ENCODE measurements around the gene TMEM9. TPM values are rescaled to one million over a fixed set of nuclear protein-coding genes. Genes with fewer than 3 reads are reported as not detected.

Gene TMEM9
- total RNA-seq, 1 experiment from 2014 or later, result 50.2 TPM

- H3K4me1 ChIP-seq (ENCODE audit: control insufficient read depth, insufficient read depth, low read length), result no peaks in the 10 kb centered on the region
- H3K27me3 ChIP-seq (ENCODE audit: control insufficient read depth, insufficient read depth, low read length), result no peaks in the 10 kb centered on the region; the same call in 1 of the 2 replicates
- intact Hi-C loops (cut with micrococcal nuclease; ENCODE audit: unreplicated experiment), result no loop called here
- no peaks in the 10 kb centered on the region for H3K9me3 ChIP-seq (ENCODE audit: control insufficient read depth, insufficient read depth, low read depth, low read length)
- no peak for TF ChIP-seq CTCF (IDR thresholded peaks at IDR 0.05)
- no peak for TF ChIP-seq REST (IDR thresholded peaks at IDR 0.05; ENCODE audit: insufficient read depth in 1 of 2, low read depth in 2 of 2, low read length in 1 of 2)
- TF ChIP-seq TCF7L2 (IDR thresholded peaks at IDR 0.05; ENCODE audit: low read depth, low read length), result no peak
- TF ChIP-seq SIN3A (IDR thresholded peaks at IDR 0.05; ENCODE audit: borderline replicate concordance, insufficient read depth, low read depth, low read length), result no peak
- TF ChIP-seq POLR2AphosphoS5 (IDR thresholded peaks at IDR 0.05; ENCODE audit: low read depth, low read length), result no peak
- POLR2A ChIA-PET, result no interaction called here
- DNase-seq (ENCODE audit: low read depth, low spot score), result no peak
- CTCF ChIA-PET, result no interaction called here
- in situ Hi-C loops (cut with HindIII; ENCODE audit: low pct_unique_long_range_greater_than_20kb, low sequenced_read_pairs), result no loop called here
- H3K36me3 ChIP-seq (ENCODE audit: control insufficient read depth, insufficient read depth, low read length), result no peaks in the 10 kb centered on the region
- BruUV-seq (replicated peaks), result no TSS peak
- H3K27ac ChIP-seq (ENCODE audit: low read length), result no peak overlapping the region
- no peak for ATAC-seq
- H3K4me3 ChIP-seq (ENCODE audit: low read depth in 2 of 2, low read length in 2 of 2), result no peak overlapping the region
Observed at GRCh38 chr1:201096977-201097856, 57.1 kb downstream of the TMEM9 start.

GRCh38 chr1:201096041-201096461 is 58.2 kb downstream of the TMEM9 start:
- ChIA-PET POLR2A (no interaction called here), CTCF (no interaction called here)
- Histone ChIP-seq H3K27ac (ENCODE audit: low read length) (no peak overlapping the region), H3K4me3 (ENCODE audit: low read depth in 2 of 2, low read length in 2 of 2) (no peak overlapping the region), H3K4me1 (ENCODE audit: control insufficient read depth, insufficient read depth, low read length) (no peaks in the 10 kb centered on the region), H3K27me3 (ENCODE audit: control insufficient read depth, insufficient read depth, low read length) (no peaks in the 10 kb centered on the region; the same call in 1 of the 2 replicates), H3K9me3 (ENCODE audit: control insufficient read depth, insufficient read depth, low read depth, low read length) (no peaks in the 10 kb centered on the region), H3K36me3 (ENCODE audit: control insufficient read depth, insufficient read depth, low read length) (no peaks in the 10 kb centered on the region)
- no TSS peak for BruUV-seq (replicated peaks)
- ATAC-seq, result no peak
- in situ Hi-C loops (cut with HindIII; ENCODE audit: low pct_unique_long_range_greater_than_20kb, low sequenced_read_pairs), result no loop called here
- intact Hi-C loops (cut with micrococcal nuclease; ENCODE audit: unreplicated experiment), result no loop called here
- no peak for TF ChIP-seq SIN3A (IDR thresholded peaks at IDR 0.05; ENCODE audit: borderline replicate concordance, insufficient read depth, low read depth, low read length)
- TF ChIP-seq CTCF (IDR thresholded peaks at IDR 0.05), result no peak
- TF ChIP-seq REST (IDR thresholded peaks at IDR 0.05; ENCODE audit: insufficient read depth in 1 of 2, low read depth in 2 of 2, low read length in 1 of 2), result no peak
- TF ChIP-seq TCF7L2 (IDR thresholded peaks at IDR 0.05; ENCODE audit: low read depth, low read length), result no peak
- no peak for TF ChIP-seq POLR2AphosphoS5 (IDR thresholded peaks at IDR 0.05; ENCODE audit: low read depth, low read length)
- DNase-seq (ENCODE audit: low read depth, low spot score), result no peak
